Pancreas (tissue), 10 donors: ENCODE measurements around the gene DOCK8. TPM values are rescaled to one million over a fixed set of nuclear protein-coding genes. Genes with fewer than 3 reads are reported as not detected.

Source experiments
- ATAC-seq, 4 donors: fragments of 200-7000 bp; cut with Tn5 transposase; one replicate each; pipeline versions ENCODE4 v1.8.0 to v1.9.1; 2020; ENCODE audit warnings: mild to moderate bottlenecking in 4 of 4, moderate library complexity in 4 of 4
- DNase-seq, 6 donors: peaks; one replicate each; pipeline ENCODE4 v3.0.0-alpha.2; 2020
- FAIRE-seq: peaks from 2 replicates; lab custom pipeline; 2012; peaks lifted over from hg19 to GRCh38; lab: Jason Lieb, UNC
- H3K27ac ChIP-seq, 4 donors: fragments of 200-600 bp; sonication (generic); 1 replicate in 3 of 4; 2 replicates in 1 of 4; pipeline versions ENCODE4 v1.5.0 to v1.8.0; 2020
- H3K27me3 ChIP-seq, 4 donors: fragments of 200-600 bp; one replicate each; pipeline ENCODE4 v1.8.0; 2021
- H3K36me3 ChIP-seq, 3 donors: fragments of 200-600 bp; sonication (generic) in 1 of 3; one replicate each; pipeline versions ENCODE4 v1.5.0 to v1.8.0; 2020 to 2021
- H3K4me1 ChIP-seq, 3 donors: fragments of 200-600 bp; one replicate each; pipeline ENCODE4 v1.8.0; 2021
- H3K4me3 ChIP-seq, 4 donors: fragments of 200-600 bp; sonication (generic) in 2 of 4; one replicate each; pipeline versions ENCODE4 v1.5.0 to v1.8.0; 2020 to 2021
- H3K9me3 ChIP-seq, 4 donors: fragments of 200-600 bp; one replicate each; pipeline ENCODE4 v1.8.0; 2021
- WGBS, 2 donors: extraction: QIAGEN DNeasy Blood & Tissue Kit; methylation state at CpG; one replicate each; pipeline ENCODE4 v1.1.7; 2013; 5-methylcytosine and 5-hydroxymethylcytosine counted together
- intact Hi-C, 3 donors: fragments of 100-400 bp; cut with DNase I; formaldehyde crosslinking; loops; one replicate each; pipeline versions ENCODE4 v1.11.1 to v1.14.2; 2022
- polyA plus RNA-seq, 2 donors: library from polyadenylated mRNA; stranded (reverse); fragments of 200-250 nt; gene quantifications; one replicate each; pipeline ENCODE4 v1.2.3, GENCODE V29; 2013
- total RNA-seq, 6 donors: library from RNA; stranded (reverse); fragmentation: NEBNext Ultra II Directional in 4 of 6; extraction: Animal tissue kit (Norgen Biotek cat#: 25700) in 4 of 6; gene quantifications; one replicate each; pipeline versions ENCODE4 v1.2.1 to v1.2.4, GENCODE V29; 2021 to 2023
- TF ChIP-seq, protein P1 (sequence below), 4 donors: fragments of 200-600 bp; sonication (generic) in 3 of 4; IDR thresholded peaks; one replicate each; pipeline versions ENCODE4 v1.5.0 to v1.8.0; 2021; ENCODE audit warnings: antibody characterized with exemption in 4 of 4
- donor health status: healthy with polysubstance abuse.
- donor health status: DM: no; HTN: no; CAD: no; lungs with moderate emphysema.
- donor health status: DM: no; HTN: no; CAD: no.
- donor health status: control.
- donor health status: control.
- donor health status: Bipolar disorder and iron deficiency.
- donor health status: DM: yes; HTN: yes; CAD: no.
- donor health status: DM: no; HTN: no; CAD: no.
- donor health status: DM: no; HTN: no; CAD: no.
- donor health status: DM: yes; HTN: yes; CAD: no.

Gene DOCK8
- total and polyA plus RNA-seq, 8 donors: 1.7 to 22.7 (median 6.0) TPM

- no peaks in the 10 kb centered on the region for H3K9me3 ChIP-seq
- H3K36me3 ChIP-seq: no peaks in the 10 kb centered on the region
- ATAC-seq (no peak), FAIRE-seq (no peak), DNase-seq (no peak)
- TF ChIP-seq, protein P1, sequence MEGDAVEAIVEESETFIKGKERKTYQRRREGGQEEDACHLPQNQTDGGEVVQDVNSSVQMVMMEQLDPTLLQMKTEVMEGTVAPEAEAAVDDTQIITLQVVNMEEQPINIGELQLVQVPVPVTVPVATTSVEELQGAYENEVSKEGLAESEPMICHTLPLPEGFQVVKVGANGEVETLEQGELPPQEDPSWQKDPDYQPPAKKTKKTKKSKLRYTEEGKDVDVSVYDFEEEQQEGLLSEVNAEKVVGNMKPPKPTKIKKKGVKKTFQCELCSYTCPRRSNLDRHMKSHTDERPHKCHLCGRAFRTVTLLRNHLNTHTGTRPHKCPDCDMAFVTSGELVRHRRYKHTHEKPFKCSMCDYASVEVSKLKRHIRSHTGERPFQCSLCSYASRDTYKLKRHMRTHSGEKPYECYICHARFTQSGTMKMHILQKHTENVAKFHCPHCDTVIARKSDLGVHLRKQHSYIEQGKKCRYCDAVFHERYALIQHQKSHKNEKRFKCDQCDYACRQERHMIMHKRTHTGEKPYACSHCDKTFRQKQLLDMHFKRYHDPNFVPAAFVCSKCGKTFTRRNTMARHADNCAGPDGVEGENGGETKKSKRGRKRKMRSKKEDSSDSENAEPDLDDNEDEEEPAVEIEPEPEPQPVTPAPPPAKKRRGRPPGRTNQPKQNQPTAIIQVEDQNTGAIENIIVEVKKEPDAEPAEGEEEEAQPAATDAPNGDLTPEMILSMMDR (IDR thresholded peaks at IDR 0.05): no peak
- no peak overlapping the region for H3K4me3 ChIP-seq
- H3K27ac ChIP-seq: no peak overlapping the region
- no peaks in the 10 kb centered on the region for H3K27me3 ChIP-seq
- no peaks in the 10 kb centered on the region for H3K4me1 ChIP-seq
- 67 to 69% methylated on average over 7 of the region's 7 CpGs for WGBS, 2 donors
- intact Hi-C loops: no loop called here
Observed at GRCh38 chr9:362561-363273, 148.1 kb downstream of the DOCK8 start.

DNA sequence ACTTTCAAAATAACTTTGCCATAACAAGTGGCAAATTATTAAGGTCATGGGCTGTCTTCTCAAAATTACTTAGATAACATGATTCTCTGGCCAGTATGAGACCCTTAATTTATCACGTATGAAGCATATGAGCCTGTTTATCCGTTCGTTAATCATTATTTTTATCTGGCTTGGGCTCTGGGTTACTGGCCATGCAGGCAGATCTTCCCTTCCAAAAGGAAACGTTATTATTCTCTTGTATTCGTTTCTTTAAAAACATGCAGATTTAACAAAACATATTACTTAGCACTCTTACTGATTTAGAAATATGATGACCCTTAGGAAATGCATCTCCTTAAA, 148.6 kb downstream of the DOCK8 start:
- TF ChIP-seq, protein P1 (IDR thresholded peaks at IDR 0.05): no peak
- H3K9me3 ChIP-seq: no peaks in the 10 kb centered on the region
- 32 to 49% methylated on average over 5 of the region's 5 CpGs for WGBS, 2 donors
- no peak overlapping the region for H3K27ac ChIP-seq
- intact Hi-C loops: no loop called here
- H3K4me3 ChIP-seq: no peak overlapping the region
- ATAC-seq (peak in 1 of 4 donors; percentile 16), DNase-seq (no peak), FAIRE-seq (no peak)
- H3K27me3 ChIP-seq: no peaks in the 10 kb centered on the region
- H3K36me3 ChIP-seq: no peaks in the 10 kb centered on the region
- H3K4me1 ChIP-seq: no peaks in the 10 kb centered on the region

GRCh38 chr9:365436-365835, 150.8 kb downstream of the DOCK8 start:
- WGBS, 2 donors: 81% methylated on average over 2 of the region's 2 CpGs
- Histone ChIP-seq H3K36me3 (no peaks in the 10 kb centered on the region), H3K27ac (no peak overlapping the region), H3K4me3 (no peak overlapping the region), H3K9me3 (no peaks in the 10 kb centered on the region), H3K4me1 (no peaks in the 10 kb centered on the region), H3K27me3 (no peaks in the 10 kb centered on the region)
- FAIRE-seq: no peak
- no peak for ATAC-seq
- intact Hi-C loops: no loop called here
- TF ChIP-seq, protein P1 (IDR thresholded peaks at IDR 0.05): no peak
- DNase-seq: no peak

GRCh38 chr9:366620-367019, 152.0 kb downstream of the DOCK8 start:
- no peaks in the 10 kb centered on the region for H3K9me3 ChIP-seq
- no peak overlapping the region for H3K27ac ChIP-seq
- TF ChIP-seq, protein P1 (IDR thresholded peaks at IDR 0.05): no peak
- H3K4me3 ChIP-seq: no peak overlapping the region
- FAIRE-seq: no peak
- no peak for ATAC-seq
- no peaks in the 10 kb centered on the region for H3K27me3 ChIP-seq
- no peaks in the 10 kb centered on the region for H3K36me3 ChIP-seq
- WGBS, 2 donors: 75 to 81% methylated on average over 3 of the region's 3 CpGs
- intact Hi-C loops: no loop called here
- DNase-seq: no peak
- no peaks in the 10 kb centered on the region for H3K4me1 ChIP-seq

DNA sequence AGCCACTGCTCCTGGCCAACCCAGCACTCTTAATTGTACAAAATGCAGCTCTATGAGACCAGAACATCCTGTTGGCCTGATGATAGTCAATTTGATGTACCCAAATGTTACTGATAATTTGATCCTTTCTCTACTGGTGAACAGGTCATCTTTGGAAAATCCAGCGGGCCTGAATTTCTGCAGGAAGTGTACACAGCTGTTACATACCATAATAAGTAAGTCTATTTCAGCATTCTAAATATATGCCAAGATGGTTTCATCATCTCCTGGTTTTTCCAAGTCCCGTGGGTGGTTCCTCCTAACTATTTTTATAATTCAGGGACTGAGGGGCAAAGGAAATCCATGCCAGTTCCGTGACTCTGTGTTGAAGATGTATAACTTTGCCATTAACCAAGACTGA, 155.4 kb downstream of the DOCK8 start:
- H3K36me3 ChIP-seq: peaks cover 0 to 6% (median 0%) of the 10 kb centered on the region in 3 donors
- intact Hi-C loops: no loop called here
- no peak for FAIRE-seq

More for the DNA sequence above, 155.4 kb downstream of the DOCK8 start:
- H3K27me3 ChIP-seq: no peaks in the 10 kb centered on the region
- DNase-seq (no peak), ATAC-seq (no peak)
- no peaks in the 10 kb centered on the region for H3K4me1 ChIP-seq
- TF ChIP-seq, protein P1 (IDR thresholded peaks at IDR 0.05): no peak
- no peak overlapping the region for H3K27ac ChIP-seq
- H3K4me3 ChIP-seq: no peak overlapping the region
- WGBS, 2 donors: 72 to 87% methylated on average over 3 of the region's 3 CpGs
- H3K9me3 ChIP-seq: no peaks in the 10 kb centered on the region
